ENCODE data around the gene CENPP.

The CENPP gene

DNA sequence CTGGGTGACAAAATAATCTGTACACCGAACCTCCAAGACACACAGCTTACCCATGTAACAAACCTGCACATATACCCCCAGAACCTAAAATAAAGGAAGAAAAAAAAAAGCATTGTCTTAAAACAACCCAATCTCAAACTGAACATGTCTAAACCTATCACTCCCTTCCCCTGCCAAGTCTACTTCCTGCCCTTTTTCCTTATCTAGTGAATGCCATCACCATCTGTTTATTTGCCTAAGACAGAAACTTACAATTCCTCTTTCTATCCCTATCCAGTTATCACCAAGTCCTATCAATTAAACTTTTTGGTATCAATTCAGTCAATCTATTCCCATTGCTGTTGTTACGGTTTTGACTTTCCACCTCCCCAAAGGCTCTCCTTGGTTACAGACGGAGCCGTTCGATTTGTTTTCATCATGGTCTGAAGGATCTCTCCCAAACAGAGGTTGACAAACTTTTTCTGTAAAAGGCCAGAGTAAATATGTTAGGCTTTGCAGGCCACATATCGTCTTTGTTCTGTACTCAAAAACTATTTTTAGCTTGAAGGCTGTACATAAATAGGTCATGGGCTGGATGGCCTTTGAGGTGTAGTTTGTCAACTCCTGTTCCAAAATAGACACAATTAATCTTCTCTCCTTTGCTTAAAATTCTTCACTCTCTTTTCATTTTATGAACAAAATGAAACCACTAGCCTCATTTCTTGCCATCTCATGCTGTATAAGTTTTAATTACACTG, 12.7 kb upstream of the CENPP start:
- no peak overlapping the region for H3K4me3 ChIP-seq (ENCODE audit: low read length)
- DNase-seq (ENCODE audit: low read depth): no peak
- TF ChIP-seq, protein P1, sequence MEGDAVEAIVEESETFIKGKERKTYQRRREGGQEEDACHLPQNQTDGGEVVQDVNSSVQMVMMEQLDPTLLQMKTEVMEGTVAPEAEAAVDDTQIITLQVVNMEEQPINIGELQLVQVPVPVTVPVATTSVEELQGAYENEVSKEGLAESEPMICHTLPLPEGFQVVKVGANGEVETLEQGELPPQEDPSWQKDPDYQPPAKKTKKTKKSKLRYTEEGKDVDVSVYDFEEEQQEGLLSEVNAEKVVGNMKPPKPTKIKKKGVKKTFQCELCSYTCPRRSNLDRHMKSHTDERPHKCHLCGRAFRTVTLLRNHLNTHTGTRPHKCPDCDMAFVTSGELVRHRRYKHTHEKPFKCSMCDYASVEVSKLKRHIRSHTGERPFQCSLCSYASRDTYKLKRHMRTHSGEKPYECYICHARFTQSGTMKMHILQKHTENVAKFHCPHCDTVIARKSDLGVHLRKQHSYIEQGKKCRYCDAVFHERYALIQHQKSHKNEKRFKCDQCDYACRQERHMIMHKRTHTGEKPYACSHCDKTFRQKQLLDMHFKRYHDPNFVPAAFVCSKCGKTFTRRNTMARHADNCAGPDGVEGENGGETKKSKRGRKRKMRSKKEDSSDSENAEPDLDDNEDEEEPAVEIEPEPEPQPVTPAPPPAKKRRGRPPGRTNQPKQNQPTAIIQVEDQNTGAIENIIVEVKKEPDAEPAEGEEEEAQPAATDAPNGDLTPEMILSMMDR (conservative IDR thresholded peaks at IDR 0.05; ENCODE audit: low read depth, low read length): no peak

DNA sequence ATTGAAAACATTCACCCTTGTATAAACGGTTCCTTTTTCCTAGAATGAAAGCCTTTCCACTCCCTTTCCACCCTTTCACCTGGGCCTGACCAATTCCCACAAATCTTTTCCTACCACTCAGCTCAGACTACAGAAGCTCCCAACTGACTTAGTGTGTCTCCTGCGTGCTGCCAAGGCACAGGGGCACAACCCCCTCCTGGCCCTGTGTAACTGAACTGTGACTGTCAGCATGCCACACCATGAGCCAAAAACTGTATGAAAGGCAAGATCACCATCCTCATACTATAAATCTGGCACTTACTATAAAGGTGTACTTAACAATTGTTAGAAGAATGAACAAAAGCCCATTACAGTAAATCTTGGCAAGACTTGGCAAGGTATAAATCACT, 12.1 kb upstream of the CENPP start:
- no peak overlapping the region for H3K4me3 ChIP-seq (ENCODE audit: low read length)
- DNase-seq (ENCODE audit: low read depth): no peak
- TF ChIP-seq, protein P1 (conservative IDR thresholded peaks at IDR 0.05; ENCODE audit: low read depth, low read length): no peak

DNA sequence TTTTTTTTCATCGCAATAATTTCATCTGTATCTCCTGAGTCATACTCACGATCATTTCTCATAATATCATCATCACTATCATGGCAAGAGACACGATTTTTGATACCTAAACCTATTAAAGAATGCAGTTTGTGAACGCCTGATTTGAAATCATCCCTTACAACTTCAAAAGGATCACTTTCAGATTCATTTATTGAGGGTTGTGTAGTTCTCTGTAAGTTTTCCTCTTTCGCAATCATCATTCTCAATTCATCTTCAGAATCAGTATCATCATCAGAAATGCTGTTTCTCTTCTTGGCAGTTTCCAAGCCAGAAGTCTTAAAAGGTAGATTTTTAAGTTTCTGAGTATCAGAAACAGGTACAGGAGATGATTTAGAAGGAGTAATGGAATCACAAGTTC, 10.3 kb upstream of the CENPP start:
- no peak overlapping the region for H3K4me3 ChIP-seq (ENCODE audit: low read length)
- DNase-seq (ENCODE audit: low read depth): no peak
- TF ChIP-seq, protein P1 (conservative IDR thresholded peaks at IDR 0.05; ENCODE audit: low read depth, low read length): no peak

DNA sequence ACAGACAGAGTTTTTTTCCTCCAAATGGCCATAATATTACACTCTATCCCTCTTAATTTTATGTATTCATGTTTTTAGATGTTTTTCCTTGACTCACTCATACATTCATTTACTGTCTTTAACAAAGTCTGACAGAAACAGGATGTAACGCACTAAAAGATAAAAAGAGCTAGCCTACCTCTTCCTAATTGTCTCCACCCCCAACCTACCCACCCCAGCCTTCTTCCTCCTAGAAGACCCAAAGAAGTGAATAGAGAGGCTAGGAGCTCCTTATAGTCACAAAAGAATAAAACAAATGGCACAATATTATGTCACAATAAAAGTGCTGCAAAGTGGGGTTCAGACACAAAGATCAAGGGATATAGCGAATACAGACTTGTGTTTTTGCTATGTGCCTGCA, 1.3 kb upstream of the CENPP start:
- peak overlapping the region; percentile 81 for H3K4me3 ChIP-seq (ENCODE audit: low read length)
- TF ChIP-seq, protein P1 (conservative IDR thresholded peaks at IDR 0.05; ENCODE audit: low read depth, low read length): no peak
- no peak for DNase-seq (ENCODE audit: low read depth)

DNA sequence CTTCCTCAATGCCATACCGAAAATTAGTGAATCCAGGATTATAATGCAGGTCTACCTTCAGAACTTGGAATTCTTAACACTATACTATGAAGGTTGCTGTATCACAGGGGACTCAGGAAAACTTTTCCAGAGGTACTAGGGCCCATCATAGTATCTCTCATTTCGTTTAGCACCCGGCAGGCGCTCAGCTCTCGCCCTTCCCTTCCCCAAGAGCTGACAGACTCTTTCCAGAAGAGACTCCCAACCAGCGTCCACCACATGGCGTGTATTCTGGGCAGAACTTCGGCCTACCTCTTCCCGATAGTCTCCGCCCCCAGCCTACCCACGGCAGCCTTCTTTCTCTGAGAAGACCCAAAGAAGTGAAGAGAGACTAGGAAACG, 874 bp upstream of the CENPP start:
- TF ChIP-seq, protein P1 (conservative IDR thresholded peaks at IDR 0.05; ENCODE audit: low read depth, low read length): no peak

DNA sequence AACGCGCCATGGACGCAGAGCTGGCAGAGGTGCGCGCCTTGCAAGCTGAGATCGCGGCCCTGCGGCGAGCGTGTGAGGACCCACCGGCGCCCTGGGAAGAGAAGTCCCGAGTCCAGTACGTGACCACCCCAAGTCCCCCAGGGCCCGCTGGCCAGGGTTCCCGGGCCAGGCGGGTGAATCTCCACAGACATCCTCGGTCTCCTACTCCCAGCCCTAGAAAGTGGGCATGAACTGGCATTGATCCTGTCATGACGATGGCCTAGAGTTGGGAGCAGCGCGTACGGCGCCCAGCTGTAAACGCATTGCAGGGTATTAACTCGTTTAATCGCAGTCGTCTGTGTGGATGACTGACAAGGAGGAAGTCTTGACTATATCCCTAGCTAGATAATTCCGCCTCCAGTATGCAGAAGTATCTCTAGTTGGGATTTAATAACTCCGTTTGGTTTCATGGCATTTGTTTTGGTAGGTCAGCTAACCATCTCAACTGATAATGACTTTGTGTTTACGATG, 293 bp downstream of the CENPP start:
- DNase-seq (ENCODE audit: low read depth): no peak
- H3K4me3 ChIP-seq (ENCODE audit: low read length): peak overlapping the region; percentile 81
- TF ChIP-seq, protein P1 (conservative IDR thresholded peaks at IDR 0.05; ENCODE audit: low read depth, low read length): no peak

More for the DNA sequence above, 874 bp upstream of the CENPP start:
- DNase-seq (ENCODE audit: low read depth): peak; percentile 18
- H3K4me3 ChIP-seq (ENCODE audit: low read length): peak overlapping the region; percentile 81

DNA sequence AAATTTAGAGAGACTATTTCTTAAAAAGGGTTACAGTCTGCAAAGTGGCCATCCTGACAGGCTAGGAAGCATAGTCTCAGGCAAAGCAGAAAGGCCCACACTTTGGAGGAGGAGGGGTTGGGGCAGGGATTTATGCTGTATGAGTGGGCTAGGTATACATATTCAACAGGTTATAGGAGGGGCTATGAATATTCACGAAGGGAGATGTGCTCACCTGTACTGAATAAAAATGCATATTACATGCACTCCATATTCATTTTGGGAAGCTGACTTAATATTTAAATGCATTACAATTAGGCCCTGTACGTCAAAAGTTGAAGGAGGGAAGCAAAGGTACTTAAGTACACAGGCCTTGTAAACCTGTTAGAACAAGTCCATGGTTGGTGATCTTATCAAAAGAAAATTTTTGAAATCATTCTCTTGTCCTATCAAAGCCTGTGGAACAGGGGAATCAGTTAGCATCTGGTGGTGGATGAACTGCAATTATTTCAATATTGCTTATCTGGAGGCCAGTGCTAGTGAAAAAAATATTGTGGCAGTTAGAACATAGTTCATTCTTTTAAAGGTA, 1.6 kb downstream of the CENPP start:
- TF ChIP-seq, protein P1 (conservative IDR thresholded peaks at IDR 0.05; ENCODE audit: low read depth, low read length): no peak
- no peak for DNase-seq (ENCODE audit: low read depth)
- H3K4me3 ChIP-seq (ENCODE audit: low read length): no peak overlapping the region

Measured in retinal pigment epithelial cell (primary cell).